ENCODE measurements around the gene SEPTIN11.

Gene SEPTIN11

GRCh38 chr4:76923619-76924357 is 25.8 kb upstream of the SEPTIN11 start:
- no peak overlapping the region for H3K27ac ChIP-seq
- TF ChIP-seq CTCF (IDR thresholded peaks at IDR 0.05) (no peak), ZFX (IDR thresholded peaks at IDR 0.05; ENCODE audit: borderline replicate concordance) (no peak)

GRCh38 chr4:76926841-76927240 is 22.7 kb upstream of the SEPTIN11 start:
- H3K27ac ChIP-seq, result no peak overlapping the region
- TF ChIP-seq ZFX (IDR thresholded peaks at IDR 0.05; ENCODE audit: borderline replicate concordance) (no peak), CTCF (IDR thresholded peaks at IDR 0.05) (no peak)

GRCh38 chr4:76930685-76931084 is 18.9 kb upstream of the SEPTIN11 start:
- TF ChIP-seq CTCF (IDR thresholded peaks at IDR 0.05), result no peak
- TF ChIP-seq ZFX (IDR thresholded peaks at IDR 0.05; ENCODE audit: borderline replicate concordance), result no peak

GRCh38 chr4:76931087-76931486 is 18.5 kb upstream of the SEPTIN11 start:
- no peak for TF ChIP-seq CTCF (IDR thresholded peaks at IDR 0.05)
- no peak for TF ChIP-seq ZFX (IDR thresholded peaks at IDR 0.05; ENCODE audit: borderline replicate concordance)
- peak overlapping the region; percentile 69 for H3K27ac ChIP-seq

More at GRCh38 chr4:76930685-76931084, 18.9 kb upstream of the SEPTIN11 start:
- H3K27ac ChIP-seq, result peak overlapping the region; percentile 69

GRCh38 chr4:76931576-76932276 is 17.8 kb upstream of the SEPTIN11 start:
- TF ChIP-seq ZFX (IDR thresholded peaks at IDR 0.05; ENCODE audit: borderline replicate concordance) (no peak), CTCF (IDR thresholded peaks at IDR 0.05) (no peak)
- H3K27ac ChIP-seq, result peak overlapping the region; percentile 69

GRCh38 chr4:76939184-76939583 is 10.4 kb upstream of the SEPTIN11 start:
- no peak overlapping the region for H3K27ac ChIP-seq
- TF ChIP-seq ZFX (IDR thresholded peaks at IDR 0.05; ENCODE audit: borderline replicate concordance), result no peak
- no peak for TF ChIP-seq CTCF (IDR thresholded peaks at IDR 0.05)

GRCh38 chr4:76943129-76943620 is 6.4 kb upstream of the SEPTIN11 start:
- TF ChIP-seq ZFX (IDR thresholded peaks at IDR 0.05; ENCODE audit: borderline replicate concordance), result no peak
- TF ChIP-seq CTCF (IDR thresholded peaks at IDR 0.05), result no peak
- H3K27ac ChIP-seq, result no peak overlapping the region
